Neural progenitor cell (in vitro differentiated cells): ENCODE results near the gene CLDN18. TPM values are rescaled to one million over a fixed set of nuclear protein-coding genes. Genes with fewer than 3 reads are reported as not detected.
A peak's percentile ranks its signal among the peaks of the same experiment; 100 is the strongest.

Experiments
- DNase-seq: peaks from one replicate; pipeline ENCODE4 v3.0.0-alpha.2; 2016; ENCODE audit warnings: low spot score
- H2AFZ ChIP-seq: fragments of 200-600 bp; sonication (generic); replicated peaks from 2 replicates; pipeline ENCODE4 v1.6.1; 2016; ENCODE audit warnings: antibody characterized with exemption
- H3F3A ChIP-seq: fragments of 200-600 bp; sonication (generic); 2 replicates; pipeline ENCODE4 v1.6.1; 2016; ENCODE audit warnings: antibody characterized with exemption, low read depth
- H3K27ac ChIP-seq: fragments of 200-600 bp; sonication (generic); 2 replicates; pipeline ENCODE4 v1.5.1; 2016; ENCODE audit warnings: mild to moderate bottlenecking
- H3K27me3 ChIP-seq: fragments of 200-600 bp; sonication (generic); 2 replicates; pipeline ENCODE4 v1.6.1; 2016; ENCODE audit warnings: mild to moderate bottlenecking, moderate library complexity
- H3K36me3 ChIP-seq: fragments of 200-600 bp; sonication (generic); 2 replicates; pipeline ENCODE4 v1.5.1; 2016
- H3K4me1 ChIP-seq: fragments of 200-600 bp; sonication (generic); 2 replicates; pipeline ENCODE4 v1.6.1; 2016; ENCODE audit warnings: mixed run types
- H3K4me2 ChIP-seq: fragments of 200-600 bp; sonication (generic); 2 replicates; pipeline ENCODE4 v1.6.1; 2016
- H3K4me3 ChIP-seq: fragments of 200-600 bp; sonication (generic); 2 replicates; pipeline ENCODE4 v1.5.1; 2016
- H3K79me2 ChIP-seq: fragments of 200-600 bp; sonication (generic); 2 replicates; pipeline ENCODE4 v1.6.1; 2016; ENCODE audit warnings: low read depth
- H3K9ac ChIP-seq: fragments of 200-600 bp; sonication (generic); 2 replicates; pipeline ENCODE4 v1.6.1; 2016
- H3K9me3 ChIP-seq: fragments of 200-600 bp; sonication (generic); 2 replicates; pipeline ENCODE4 v1.5.1; 2016; ENCODE audit warnings: low read depth
- H4K20me1 ChIP-seq: fragments of 200-600 bp; sonication (generic); 2 replicates; pipeline ENCODE4 v1.6.1; 2016; ENCODE audit warnings: low read depth
- H3K27ac Mint-ChIP-seq: 3 replicates; pipeline ENCODE4 v1.8.0; 2021; ENCODE audit warnings: mixed read lengths
- H3K27me3 Mint-ChIP-seq: 2 replicates; pipeline ENCODE4 v1.8.0; 2022; ENCODE audit warnings: low read depth, mild to moderate bottlenecking, inconsistent platforms, moderate library complexity, mixed read lengths; ENCODE audit not compliant: insufficient read depth
- H3K36me3 Mint-ChIP-seq: 3 replicates; pipeline ENCODE4 v1.8.0; 2021; ENCODE audit warnings: mixed read lengths
- H3K4me1 Mint-ChIP-seq: 3 replicates; pipeline ENCODE4 v1.8.0; 2021; ENCODE audit warnings: mixed read lengths
- H3K4me3 Mint-ChIP-seq: 3 replicates; pipeline ENCODE4 v1.8.0; 2021; ENCODE audit warnings: mild to moderate bottlenecking, moderate library complexity, mixed read lengths
- H3K9me3 Mint-ChIP-seq: 3 replicates; pipeline ENCODE4 v1.8.0; 2020; ENCODE audit warnings: mixed read lengths
- EZH2 ChIP-seq: fragments of 200-600 bp; sonication (generic); IDR thresholded peaks from 2 replicates; pipeline ENCODE4 v1.6.1; 2017; ENCODE audit warnings: antibody characterized with exemption, mild to moderate bottlenecking, moderate library complexity
- EZH2phosphoT487 ChIP-seq: fragments of 200-600 bp; sonication (generic); IDR thresholded peaks from 2 replicates; pipeline ENCODE4 v1.6.1; 2017; ENCODE audit warnings: antibody characterized with exemption
- total RNA-seq: library from RNA; depleted of rRNA; stranded (reverse); fragments of >200 nt; gene quantifications from 2 replicates; pipeline ENCODE4 v1.2.3, GENCODE V29; 2015; ENCODE audit warnings: low replicate concordance
- TF ChIP-seq, protein P1 (sequence below): fragments of 200-600 bp; sonication (generic); IDR thresholded peaks from 2 replicates; pipeline ENCODE4 v1.5.1; 2017; ENCODE audit warnings: antibody characterized with exemption, mild to moderate bottlenecking

Gene CLDN18
- total RNA-seq, 1 donor from 2014 or later: not detected

GRCh38 chr3:138049157-138049919 lies 39.4 kb downstream of the CLDN18 start:
- TF ChIP-seq, protein P1, sequence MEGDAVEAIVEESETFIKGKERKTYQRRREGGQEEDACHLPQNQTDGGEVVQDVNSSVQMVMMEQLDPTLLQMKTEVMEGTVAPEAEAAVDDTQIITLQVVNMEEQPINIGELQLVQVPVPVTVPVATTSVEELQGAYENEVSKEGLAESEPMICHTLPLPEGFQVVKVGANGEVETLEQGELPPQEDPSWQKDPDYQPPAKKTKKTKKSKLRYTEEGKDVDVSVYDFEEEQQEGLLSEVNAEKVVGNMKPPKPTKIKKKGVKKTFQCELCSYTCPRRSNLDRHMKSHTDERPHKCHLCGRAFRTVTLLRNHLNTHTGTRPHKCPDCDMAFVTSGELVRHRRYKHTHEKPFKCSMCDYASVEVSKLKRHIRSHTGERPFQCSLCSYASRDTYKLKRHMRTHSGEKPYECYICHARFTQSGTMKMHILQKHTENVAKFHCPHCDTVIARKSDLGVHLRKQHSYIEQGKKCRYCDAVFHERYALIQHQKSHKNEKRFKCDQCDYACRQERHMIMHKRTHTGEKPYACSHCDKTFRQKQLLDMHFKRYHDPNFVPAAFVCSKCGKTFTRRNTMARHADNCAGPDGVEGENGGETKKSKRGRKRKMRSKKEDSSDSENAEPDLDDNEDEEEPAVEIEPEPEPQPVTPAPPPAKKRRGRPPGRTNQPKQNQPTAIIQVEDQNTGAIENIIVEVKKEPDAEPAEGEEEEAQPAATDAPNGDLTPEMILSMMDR: peak; percentile 34
- TF ChIP-seq EZH2 (no peak), EZH2phosphoT487 (no peak)
- no peak overlapping the region for H2AFZ ChIP-seq
- DNase-seq: peak; percentile 19
- H3F3A ChIP-seq: peaks cover 17% of the 10 kb centered on the region
- no peak overlapping the region for H3K4me2 ChIP-seq
- H3K79me2 ChIP-seq: no peaks in the 10 kb centered on the region
- H3K9ac ChIP-seq: no peak overlapping the region
- peaks cover 20% of the 10 kb centered on the region for H3K4me1 ChIP-seq
- no peaks in the 10 kb centered on the region for H3K27me3 ChIP-seq
- Mint-ChIP-seq H3K4me1 (peaks cover 13% of the 10 kb centered on the region), H3K9me3 (no peaks in the 10 kb centered on the region), H3K36me3 (peaks cover 6% of the 10 kb centered on the region), H3K27me3 (peaks cover 2% of the 10 kb centered on the region), H3K27ac (no peak overlapping the region), H3K4me3 (no peak overlapping the region)
- no peaks in the 10 kb centered on the region for H3K9me3 ChIP-seq
- peaks cover 15% of the 10 kb centered on the region for H4K20me1 ChIP-seq
- no peaks in the 10 kb centered on the region for H3K36me3 ChIP-seq
- no peak overlapping the region for H3K4me3 ChIP-seq
- no peak overlapping the region for H3K27ac ChIP-seq

- Histone ChIP-seq H3K79me2 (no peaks in the 10 kb centered on the region), H3K9ac (no peak overlapping the region), H2AFZ (no peak overlapping the region), H3K4me2 (no peak overlapping the region), H3F3A (peaks cover 13% of the 10 kb centered on the region), H3K36me3 (no peaks in the 10 kb centered on the region), H3K27me3 (no peaks in the 10 kb centered on the region), H3K27ac (no peak overlapping the region), H3K9me3 (no peaks in the 10 kb centered on the region), H3K4me3 (no peak overlapping the region), H4K20me1 (peaks cover 12% of the 10 kb centered on the region), H3K4me1 (peaks cover 13% of the 10 kb centered on the region)
- Mint-ChIP-seq H3K4me1 (peaks cover 10% of the 10 kb centered on the region), H3K27ac (no peak overlapping the region), H3K9me3 (no peaks in the 10 kb centered on the region), H3K27me3 (peaks cover 2% of the 10 kb centered on the region), H3K36me3 (peaks cover 7% of the 10 kb centered on the region), H3K4me3 (no peak overlapping the region)
- peak; percentile 72 for DNase-seq
- TF ChIP-seq, protein P1: peak; percentile 76
- TF ChIP-seq EZH2phosphoT487: no peak
- no peak for TF ChIP-seq EZH2
These were observed 42.2 kb downstream of the CLDN18 start for GRCh38 chr3:138051947-138052802.

DNA sequence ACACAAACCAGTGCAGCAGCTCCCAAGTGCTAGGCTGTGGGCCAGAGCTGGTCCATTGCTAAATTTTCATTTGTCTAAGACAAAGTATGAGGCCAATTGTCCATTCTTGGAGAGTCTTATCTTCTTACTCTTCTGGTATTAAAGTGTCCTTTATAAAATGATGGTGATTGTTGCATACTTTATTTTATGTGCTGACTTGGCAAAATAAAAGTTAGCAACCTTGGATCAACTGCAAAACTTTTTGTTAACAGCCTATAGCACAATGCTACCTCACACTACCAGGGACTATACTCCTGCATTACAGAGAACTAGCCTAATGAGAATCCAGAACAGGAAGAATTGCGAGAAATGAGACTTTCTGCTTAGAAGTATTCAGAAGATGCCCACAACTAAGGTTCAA lies 44.1 kb downstream of the CLDN18 start:
- Mint-ChIP-seq H3K27me3 (peaks cover 2% of the 10 kb centered on the region), H3K4me3 (no peak overlapping the region), H3K9me3 (no peaks in the 10 kb centered on the region), H3K36me3 (peaks cover 7% of the 10 kb centered on the region), H3K27ac (no peak overlapping the region), H3K4me1 (no peaks in the 10 kb centered on the region)
- Histone ChIP-seq H3K9ac (no peak overlapping the region), H3K79me2 (no peaks in the 10 kb centered on the region), H3F3A (no peaks in the 10 kb centered on the region), H3K27ac (no peak overlapping the region), H4K20me1 (no peaks in the 10 kb centered on the region), H2AFZ (no peak overlapping the region), H3K4me3 (no peak overlapping the region), H3K4me2 (no peak overlapping the region), H3K4me1 (no peaks in the 10 kb centered on the region), H3K27me3 (no peaks in the 10 kb centered on the region), H3K9me3 (no peaks in the 10 kb centered on the region), H3K36me3 (no peaks in the 10 kb centered on the region)
- TF ChIP-seq EZH2phosphoT487: no peak
- no peak for TF ChIP-seq EZH2
- TF ChIP-seq, protein P1: no peak
- no peak for DNase-seq
